Thyroid gland (tissue), 4 donors: ENCODE results near the gene RIPOR3.

ENCODE experiments used
- CTCF ChIP-seq, 6 experiments: fragments of 200-600 bp in 3 of 6; fragments of 450-650 bp in 3 of 6; sonication (generic) in 3 of 6; IDR thresholded peaks; one replicate each; pipeline ENCODE4 v1.5.1; 2016 to 2019; ENCODE audit warnings: antibody characterized with exemption in 6 of 6, mild to moderate bottlenecking in 2 of 6, inconsistent platforms in 1 of 6, moderate library complexity in 1 of 6
- POLR2A ChIP-seq, 2 donors: fragments of 450-650 bp; IDR thresholded peaks; one replicate each; pipeline ENCODE4 v1.6.1; 2017; ENCODE audit warnings: antibody characterized with exemption in 2 of 2, mild to moderate bottlenecking in 2 of 2, moderate library complexity in 1 of 2

- TF ChIP-seq CTCF (IDR thresholded peaks at IDR 0.05) = no peak
- TF ChIP-seq POLR2A (IDR thresholded peaks at IDR 0.05) = no peak
These were observed 116.8 kb downstream of the RIPOR3 start for GRCh38 chr20:50574586-50574985.
